NCI-H2227 treated with DMSO at 0.1 percent for 48 hours (cell line): ENCODE data around the gene DOCK9.

Experiments used
- DNase-seq: peaks from one replicate; lab custom pipeline; 2025; lab: John Stamatoyannopoulos, UW

Gene DOCK9

GRCh38 chr13:98945863-98946605 lies 31.8 kb downstream of the DOCK9 start:
- no peak for DNase-seq

GRCh38 chr13:98944336-98944735 lies 33.5 kb downstream of the DOCK9 start:
- DNase-seq: no peak

GRCh38 chr13:98942997-98943396 lies 34.9 kb downstream of the DOCK9 start:
- no peak for DNase-seq

GRCh38 chr13:98942485-98942884 lies 35.4 kb downstream of the DOCK9 start:
- no peak for DNase-seq

GRCh38 chr13:98941536-98941935 lies 36.3 kb downstream of the DOCK9 start:
- DNase-seq: no peak

- DNase-seq: no peak
These were observed 36.7 kb downstream of the DOCK9 start for GRCh38 chr13:98941126-98941525.

GRCh38 chr13:98940325-98941001 lies 37.4 kb downstream of the DOCK9 start:
- DNase-seq: no peak

GRCh38 chr13:98939660-98940191 lies 38.1 kb downstream of the DOCK9 start:
- DNase-seq: no peak

- DNase-seq: no peak
These were observed 39.1 kb downstream of the DOCK9 start for GRCh38 chr13:98938801-98939200.

- no peak for DNase-seq
These were observed 39.9 kb downstream of the DOCK9 start for GRCh38 chr13:98937911-98938381.

GRCh38 chr13:98934243-98934642 lies 43.6 kb downstream of the DOCK9 start:
- DNase-seq: no peak

GRCh38 chr13:98930151-98930591 lies 47.7 kb downstream of the DOCK9 start:
- DNase-seq: no peak

- no peak for DNase-seq
These were observed 49.6 kb downstream of the DOCK9 start for GRCh38 chr13:98927951-98928927.

- DNase-seq: no peak
These were observed 51.9 kb downstream of the DOCK9 start for GRCh38 chr13:98925949-98926348.

- DNase-seq: no peak
These were observed 54.0 kb downstream of the DOCK9 start for GRCh38 chr13:98923641-98924397.

- no peak for DNase-seq
These were observed 55.6 kb downstream of the DOCK9 start for GRCh38 chr13:98922306-98922705.

- no peak for DNase-seq
These were observed 56.1 kb downstream of the DOCK9 start for GRCh38 chr13:98921786-98922185.

GRCh38 chr13:98921015-98921580 lies 56.8 kb downstream of the DOCK9 start:
- DNase-seq: no peak

GRCh38 chr13:98919566-98919965 lies 58.3 kb downstream of the DOCK9 start:
- DNase-seq: no peak

- DNase-seq: no peak
These were observed 59.1 kb downstream of the DOCK9 start for GRCh38 chr13:98918771-98919170.

- DNase-seq: no peak
These were observed 60.7 kb downstream of the DOCK9 start for GRCh38 chr13:98917116-98917515.
